Smooth muscle cell (in vitro differentiated cells): ENCODE results near the gene QKI. TPM values are rescaled to one million over a fixed set of nuclear protein-coding genes. Genes with fewer than 3 reads are reported as not detected.

Source experiments
- DNase-seq: peaks from one replicate; lab custom pipeline; 2025; ENCODE audit not compliant: unreplicated experiment; lab: John Stamatoyannopoulos, UW
- H2AFZ ChIP-seq: fragments of 200-600 bp; sonication (generic); 2 replicates; pipeline ENCODE4 v1.6.0; 2016; ENCODE audit warnings: antibody characterized with exemption, low read depth, mild to moderate bottlenecking
- H3F3A ChIP-seq: fragments of 200-600 bp; sonication (generic); 2 replicates; pipeline ENCODE4 v1.6.0; 2017; ENCODE audit warnings: antibody characterized with exemption, low read depth
- H3K27ac ChIP-seq: fragments of 200-600 bp; sonication (generic); 2 replicates; pipeline ENCODE4 v1.5.1; 2016; ENCODE audit warnings: low read depth, mild to moderate bottlenecking
- H3K27me3 ChIP-seq: fragments of 200-600 bp; sonication (generic); 2 replicates; pipeline ENCODE4 v1.6.1; 2016; ENCODE audit warnings: low read depth, mild to moderate bottlenecking
- H3K36me3 ChIP-seq: fragments of 200-600 bp; sonication (generic); 2 replicates; pipeline ENCODE4 v1.5.1; 2016; ENCODE audit warnings: low read depth
- H3K4me1 ChIP-seq: fragments of 200-600 bp; sonication (generic); 2 replicates; pipeline ENCODE4 v1.5.1; 2016; ENCODE audit warnings: low read depth
- H3K4me2 ChIP-seq: fragments of 200-600 bp; sonication (generic); 2 replicates; pipeline ENCODE4 v1.6.0; 2016; ENCODE audit warnings: mild to moderate bottlenecking
- H3K4me3 ChIP-seq: fragments of 200-600 bp; sonication (generic); 2 replicates; pipeline ENCODE4 v1.5.1; 2016; ENCODE audit warnings: mild to moderate bottlenecking
- H3K79me2 ChIP-seq: fragments of 200-600 bp; sonication (generic); 2 replicates; pipeline ENCODE4 v1.6.0; 2016; ENCODE audit warnings: low read depth, mild to moderate bottlenecking
- H3K9ac ChIP-seq: fragments of 200-600 bp; sonication (generic); 2 replicates; pipeline ENCODE4 v1.6.0; 2016; ENCODE audit warnings: low read depth
- H3K9me3 ChIP-seq: fragments of 200-600 bp; sonication (generic); replicated peaks from 2 replicates; pipeline ENCODE4 v1.5.1; 2016; ENCODE audit warnings: low read depth
- H4K20me1 ChIP-seq: fragments of 200-600 bp; sonication (generic); 2 replicates; pipeline ENCODE4 v1.6.0; 2016; ENCODE audit warnings: low read depth
- CTCF ChIP-seq: fragments of 200-600 bp; sonication (generic); IDR thresholded peaks from 2 replicates; pipeline ENCODE4 v1.5.1; 2017; ENCODE audit warnings: borderline replicate concordance, mild to moderate bottlenecking, antibody characterized with exemption; ENCODE audit not compliant: insufficient read depth, poor library complexity, severe bottlenecking
- WGBS: methylation state at CpG from one replicate; pipeline ENCODE4 v1.1.7; 2016; ENCODE audit warnings: low lambda C conversion rate; 5-methylcytosine and 5-hydroxymethylcytosine counted together
- polyA plus RNA-seq: library from polyadenylated mRNA; unstranded; fragments of >200 nt; fragmentation: Nextera tagmentation; extraction: Ambion mirVana; gene quantifications from 2 replicates; pipeline ENCODE4 v1.2.1, GENCODE V29; 2016
- total RNA-seq: library from RNA; depleted of rRNA; stranded (reverse); fragments of >200 nt; gene quantifications from 2 replicates; pipeline ENCODE4 v1.2.3, GENCODE V29; 2014

QKI gene
- total and polyA plus RNA-seq, 2 experiments from 2014 or later = 65.1 to 162 TPM

GRCh38 chr6:163369141-163369540 lies 45.4 kb upstream of the QKI start:
- WGBS = 86% methylated on average over 1 of the region's 1 CpG
- no peaks in the 10 kb centered on the region for H4K20me1 ChIP-seq
- H3K4me1 ChIP-seq = no peaks in the 10 kb centered on the region
- no peaks in the 10 kb centered on the region for H3K27me3 ChIP-seq
- DNase-seq = no peak
- H3K4me3 ChIP-seq = no peak overlapping the region
- H3K9me3 ChIP-seq = no peaks in the 10 kb centered on the region
- H3K4me2 ChIP-seq = no peak overlapping the region
- H2AFZ ChIP-seq = no peak overlapping the region
- no peaks in the 10 kb centered on the region for H3F3A ChIP-seq
- no peaks in the 10 kb centered on the region for H3K36me3 ChIP-seq
- TF ChIP-seq CTCF = no peak
- H3K9ac ChIP-seq = no peak overlapping the region
- no peak overlapping the region for H3K27ac ChIP-seq
- no peaks in the 10 kb centered on the region for H3K79me2 ChIP-seq

GRCh38 chr6:163369628-163370365 lies 44.7 kb upstream of the QKI start:
- H3K79me2 ChIP-seq = no peaks in the 10 kb centered on the region
- TF ChIP-seq CTCF = no peak
- no peaks in the 10 kb centered on the region for H3K4me1 ChIP-seq
- WGBS = 97% methylated on average over 15 of the region's 15 CpGs
- H3K27ac ChIP-seq = no peak overlapping the region
- no peak overlapping the region for H2AFZ ChIP-seq
- DNase-seq = no peak
- no peaks in the 10 kb centered on the region for H4K20me1 ChIP-seq
- no peak overlapping the region for H3K4me3 ChIP-seq
- H3K36me3 ChIP-seq = no peaks in the 10 kb centered on the region
- H3K9me3 ChIP-seq = no peaks in the 10 kb centered on the region
- no peak overlapping the region for H3K9ac ChIP-seq
- no peaks in the 10 kb centered on the region for H3F3A ChIP-seq
- no peak overlapping the region for H3K4me2 ChIP-seq
- H3K27me3 ChIP-seq = no peaks in the 10 kb centered on the region

GRCh38 chr6:163370464-163371117 lies 43.9 kb upstream of the QKI start:
- Histone ChIP-seq H3F3A (no peaks in the 10 kb centered on the region), H3K36me3 (no peaks in the 10 kb centered on the region), H3K9me3 (no peaks in the 10 kb centered on the region), H3K4me2 (no peak overlapping the region), H3K27me3 (no peaks in the 10 kb centered on the region), H3K79me2 (no peaks in the 10 kb centered on the region), H3K4me1 (no peaks in the 10 kb centered on the region), H3K9ac (no peak overlapping the region), H3K4me3 (no peak overlapping the region), H3K27ac (no peak overlapping the region), H2AFZ (no peak overlapping the region), H4K20me1 (no peaks in the 10 kb centered on the region)
- DNase-seq = no peak
- 89% methylated on average over 5 of the region's 5 CpGs for WGBS
- TF ChIP-seq CTCF = no peak
